CD4-positive, alpha-beta T cell treated with Interleukin-4 for 1 hour (primary cell): ENCODE data around the gene TRUB2.
"Not testable (repeated sequence)": the region's sequence is repeated elsewhere in the genome, so short reads cannot be mapped to it uniquely, and the experiment has no call there.

Source experiments
- DNase-seq, 2 donors: peaks; one replicate each; pipeline ENCODE4 v3.0.0-alpha.2; 2020 to 2022

The TRUB2 gene

GRCh38 chr9:128340691-128341434 is 18.6 kb upstream of the TRUB2 start:
- peak in 1 of 2 donors; percentile 2 for DNase-seq

GRCh38 chr9:128339761-128340690 is 17.8 kb upstream of the TRUB2 start, which contains the start of gene SLC27A4:
TSS of gene SLC27A4 (plus strand) at chr9:128340527. CDS start at chr9:128343133, 2,606 bp downstream.
- peak; percentile 83 to 85 for DNase-seq

GRCh38 chr9:128338852-128339614 is 16.8 kb upstream of the TRUB2 start:
- not testable (repeated sequence) for DNase-seq

GRCh38 chr9:128337936-128338335 is 15.7 kb upstream of the TRUB2 start:
- DNase-seq, result no peak

- no peak for DNase-seq
Observed at GRCh38 chr9:128335914-128336313, 13.7 kb upstream of the TRUB2 start.

GRCh38 chr9:128335161-128335560 is 12.9 kb upstream of the TRUB2 start:
- no peak for DNase-seq

GRCh38 chr9:128333451-128333869 is 11.2 kb upstream of the TRUB2 start:
- no peak for DNase-seq

- DNase-seq, result no peak
Observed at GRCh38 chr9:128325629-128326028, 3.4 kb upstream of the TRUB2 start.

- DNase-seq, result no peak
Observed at GRCh38 chr9:128324401-128324800, 2.2 kb upstream of the TRUB2 start.

GRCh38 chr9:128323791-128324190 is 1.5 kb upstream of the TRUB2 start:
- DNase-seq, result no peak

GRCh38 chr9:128323212-128323730 is 1.0 kb upstream of the TRUB2 start:
- DNase-seq, result no peak

GRCh38 chr9:128321879-128322403 is 306 bp downstream of the TRUB2 start:
- no peak for DNase-seq

- no peak for DNase-seq
Observed at GRCh38 chr9:128321343-128321742, 904 bp downstream of the TRUB2 start.

GRCh38 chr9:128317629-128318028 is 4.6 kb downstream of the TRUB2 start:
- no peak for DNase-seq

GRCh38 chr9:128316421-128316820 is 5.8 kb downstream of the TRUB2 start:
- DNase-seq, result no peak

GRCh38 chr9:128314697-128315096 is 7.5 kb downstream of the TRUB2 start:
- DNase-seq, result no peak

GRCh38 chr9:128310461-128310860 is 11.8 kb downstream of the TRUB2 start:
- no peak for DNase-seq

GRCh38 chr9:128309551-128309950 is 12.7 kb downstream of the TRUB2 start:
- DNase-seq, result no peak

GRCh38 chr9:128304971-128305288 is 17.3 kb downstream of the TRUB2 start:
- no peak for DNase-seq

- no peak for DNase-seq
Observed at GRCh38 chr9:128304136-128304970, 17.9 kb downstream of the TRUB2 start.
